CD14-positive monocyte (primary cell): Measurements from ENCODE around the gene DHCR7. TPM values are rescaled to one million over a fixed set of nuclear protein-coding genes. Genes with fewer than 3 reads are reported as not detected.

ENCODE experiments used
- DNase-seq, 3 donors: peaks; one replicate each; pipeline ENCODE4 v3.0.0-alpha.2; 2011 to 2022
- H2AFZ ChIP-seq: 2 replicates; pipeline ENCODE4 v1.6.0; 2012; ENCODE audit warnings: mild to moderate bottlenecking, low read depth, low read length, inconsistent platforms; ENCODE audit not compliant: insufficient read depth, poor library complexity, severe bottlenecking
- H3K27ac ChIP-seq, 2 donors: 1 replicate in 1 of 2; 2 replicates in 1 of 2; pipeline ENCODE4 v1.5.1; 2012 to 2013; ENCODE audit warnings: low read length in 2 of 2, control low read depth in 1 of 2, inconsistent platforms in 1 of 2, low read depth in 1 of 2, mild to moderate bottlenecking in 1 of 2
- H3K27me3 ChIP-seq, 2 donors: one replicate each; pipeline versions ENCODE4 v1.6.0 to v1.6.1; 2011 to 2013; ENCODE audit warnings: low read length in 2 of 2; ENCODE audit not compliant: control insufficient read depth in 2 of 2, insufficient read depth in 2 of 2
- H3K36me3 ChIP-seq, 2 donors: replicated peaks in 1 of 2; 1 replicate in 1 of 2; 2 replicates in 1 of 2; pipeline versions ENCODE4 v1.5.1 to v1.6.1; 2012 to 2013; ENCODE audit warnings: low read length in 2 of 2, control low read depth in 1 of 2, inconsistent platforms in 1 of 2, mild to moderate bottlenecking in 1 of 2; ENCODE audit not compliant: insufficient read depth in 2 of 2, control insufficient read depth in 1 of 2
- H3K4me1 ChIP-seq, 2 donors: 1 replicate in 1 of 2; 2 replicates in 1 of 2; pipeline versions ENCODE4 v1.5.1 to v1.6.1; 2012 to 2013; ENCODE audit warnings: low read length in 2 of 2, control low read depth in 1 of 2, inconsistent platforms in 1 of 2, mild to moderate bottlenecking in 1 of 2, moderate library complexity in 1 of 2; ENCODE audit not compliant: insufficient read depth in 2 of 2, control insufficient read depth in 1 of 2
- H3K4me2 ChIP-seq: replicated peaks from 2 replicates; pipeline ENCODE3; 2012; ENCODE audit warnings: low read length, moderate library complexity, mild to moderate bottlenecking; ENCODE audit not compliant: poor library complexity, severe bottlenecking; ENCODE audit errors: extremely low read depth
- H3K4me3 ChIP-seq, 3 experiments: fragments of 200-600 bp in 1 of 3; sonication (generic) in 1 of 3; replicated peaks in 1 of 3; 1 replicate in 2 of 3; 2 replicates in 1 of 3; pipeline ENCODE4 v1.5.1; 2011 to 2013; ENCODE audit warnings: low read length in 3 of 3, mild to moderate bottlenecking in 3 of 3, control low read depth in 2 of 3, low read depth in 2 of 3, inconsistent platforms in 1 of 3, moderate library complexity in 1 of 3
- H3K79me2 ChIP-seq: 2 replicates; pipeline ENCODE4 v1.6.0; 2012; ENCODE audit warnings: mild to moderate bottlenecking, control low read depth, inconsistent platforms, low read length, moderate library complexity; ENCODE audit not compliant: insufficient read depth
- H3K9ac ChIP-seq: 2 replicates; pipeline ENCODE4 v1.6.0; 2017; ENCODE audit warnings: low read length, mild to moderate bottlenecking; ENCODE audit not compliant: insufficient read depth, poor library complexity, severe bottlenecking
- H3K9me3 ChIP-seq, 2 donors: replicated peaks in 1 of 2; 1 replicate in 1 of 2; 2 replicates in 1 of 2; pipeline versions ENCODE4 v1.5.1 to v1.6.1; 2012 to 2013; ENCODE audit warnings: low read length in 2 of 2, control low read depth in 1 of 2; ENCODE audit not compliant: control insufficient read depth in 1 of 2, insufficient read depth in 1 of 2
- H4K20me1 ChIP-seq: 2 replicates; pipeline ENCODE4 v1.6.0; 2012; ENCODE audit warnings: mild to moderate bottlenecking, low read length, control low read depth, moderate library complexity; ENCODE audit not compliant: insufficient read depth
- H3K27ac Mint-ChIP-seq, 7 donors: one replicate each; pipeline ENCODE4 v1.8.0; 2020; ENCODE audit warnings: mild to moderate bottlenecking in 7 of 7, mixed read lengths in 7 of 7, moderate library complexity in 6 of 7, inconsistent platforms in 2 of 7
- H3K27me3 Mint-ChIP-seq, 3 donors: one replicate each; pipeline ENCODE4 v1.8.0; 2021 to 2022; ENCODE audit warnings: low read depth in 3 of 3, mild to moderate bottlenecking in 3 of 3, mixed read lengths in 3 of 3, moderate library complexity in 3 of 3, inconsistent platforms in 1 of 3
- H3K36me3 Mint-ChIP-seq, 2 donors: one replicate each; pipeline ENCODE4 v1.8.0; 2020; ENCODE audit warnings: mixed read lengths in 2 of 2, inconsistent platforms in 1 of 2, mild to moderate bottlenecking in 1 of 2
- H3K4me1 Mint-ChIP-seq: one replicate; pipeline ENCODE4 v1.8.0; 2020; ENCODE audit warnings: mild to moderate bottlenecking, mixed read lengths
- H3K4me3 Mint-ChIP-seq, 2 donors: one replicate each; pipeline ENCODE4 v1.8.0; 2020; ENCODE audit warnings: mild to moderate bottlenecking in 2 of 2, mixed read lengths in 2 of 2, moderate library complexity in 1 of 2
- H3K9me3 Mint-ChIP-seq, 7 donors: one replicate each; pipeline ENCODE4 v1.8.0; 2020 to 2022; ENCODE audit warnings: mixed read lengths in 7 of 7, mild to moderate bottlenecking in 6 of 7, moderate library complexity in 6 of 7, inconsistent platforms in 2 of 7
- WGBS: methylation state at CpG from one replicate; pipeline ENCODE4 v1.1.5; 2013; ENCODE audit warnings: missing lambda C conversion rate; ENCODE audit not compliant: insufficient coverage; 5-methylcytosine and 5-hydroxymethylcytosine counted together
- intact Hi-C, 2 donors: fragments of 100-400 bp; cut with micrococcal nuclease; formaldehyde crosslinking; loops; one replicate each; pipeline versions ENCODE4 v1.15.0 to v1.15.1; 2023
- polyA plus RNA-seq, 3 donors: library from polyadenylated mRNA; depleted of rRNA in 1 of 3; unstranded in 2 of 3; stranded (reverse) in 1 of 3; fragments of 300-500 nt in 2 of 3; fragments of >200 nt in 1 of 3; fragmentation: Illumina TruSeq in 2 of 3; gene quantifications; 1 replicate in 2 of 3; 2 replicates in 1 of 3; pipeline ENCODE4 v1.2.3, GENCODE V29; 2012 to 2021
- TF ChIP-seq, protein P1 (sequence below): fragments of 200-600 bp; IDR thresholded peaks from one replicate; pipeline ENCODE4 v1.8.0; 2022; ENCODE audit warnings: antibody characterized with exemption, mild to moderate bottlenecking

The DHCR7 gene
- polyA plus RNA-seq, 3 donors, result 2.2 to 3.9 (median 2.2) TPM

DNA sequence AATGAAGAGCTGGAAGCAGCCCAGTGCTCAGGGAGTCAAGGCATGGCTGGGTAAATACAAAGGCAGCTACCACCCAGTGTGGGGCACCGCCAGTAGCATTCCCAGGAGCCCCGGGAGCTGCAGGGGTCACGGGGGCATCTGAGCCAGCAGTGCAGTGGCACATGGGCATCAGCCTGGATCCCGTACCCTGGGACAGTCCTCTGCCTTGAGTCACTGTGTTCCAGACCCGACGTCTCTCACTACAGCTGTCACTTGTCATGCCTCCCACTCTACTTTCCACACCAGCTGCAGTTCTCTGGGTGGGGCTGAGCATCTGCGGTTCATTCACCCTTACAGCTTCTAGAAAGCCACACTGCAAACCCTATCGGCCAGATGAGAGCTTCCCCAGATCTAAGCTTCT, 29.6 kb downstream of the DHCR7 start:
- H3K36me3 Mint-ChIP-seq, result no peaks in the 10 kb centered on the region
- no peaks in the 10 kb centered on the region for H3K36me3 ChIP-seq
- H3K9ac ChIP-seq, result no peak overlapping the region
- 90% methylated on average over 4 of the region's 8 CpGs for WGBS
- no peak overlapping the region for H2AFZ ChIP-seq
- H3K4me2 ChIP-seq, result no peak overlapping the region
- no peak overlapping the region for H3K27ac ChIP-seq
- H3K4me1 ChIP-seq, result no peaks in the 10 kb centered on the region
- no peaks in the 10 kb centered on the region for H4K20me1 ChIP-seq
- no peak for DNase-seq
- intact Hi-C loops, result no loop called here
- H3K9me3 ChIP-seq, result no peaks in the 10 kb centered on the region
- H3K27me3 Mint-ChIP-seq, result peaks cover 0 to 9% (median 6%) of the 10 kb centered on the region in 3 donors
- H3K4me3 ChIP-seq, result no peak overlapping the region
- H3K27ac Mint-ChIP-seq, result no peak overlapping the region
- TF ChIP-seq, protein P1, sequence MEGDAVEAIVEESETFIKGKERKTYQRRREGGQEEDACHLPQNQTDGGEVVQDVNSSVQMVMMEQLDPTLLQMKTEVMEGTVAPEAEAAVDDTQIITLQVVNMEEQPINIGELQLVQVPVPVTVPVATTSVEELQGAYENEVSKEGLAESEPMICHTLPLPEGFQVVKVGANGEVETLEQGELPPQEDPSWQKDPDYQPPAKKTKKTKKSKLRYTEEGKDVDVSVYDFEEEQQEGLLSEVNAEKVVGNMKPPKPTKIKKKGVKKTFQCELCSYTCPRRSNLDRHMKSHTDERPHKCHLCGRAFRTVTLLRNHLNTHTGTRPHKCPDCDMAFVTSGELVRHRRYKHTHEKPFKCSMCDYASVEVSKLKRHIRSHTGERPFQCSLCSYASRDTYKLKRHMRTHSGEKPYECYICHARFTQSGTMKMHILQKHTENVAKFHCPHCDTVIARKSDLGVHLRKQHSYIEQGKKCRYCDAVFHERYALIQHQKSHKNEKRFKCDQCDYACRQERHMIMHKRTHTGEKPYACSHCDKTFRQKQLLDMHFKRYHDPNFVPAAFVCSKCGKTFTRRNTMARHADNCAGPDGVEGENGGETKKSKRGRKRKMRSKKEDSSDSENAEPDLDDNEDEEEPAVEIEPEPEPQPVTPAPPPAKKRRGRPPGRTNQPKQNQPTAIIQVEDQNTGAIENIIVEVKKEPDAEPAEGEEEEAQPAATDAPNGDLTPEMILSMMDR, result no peak
- peaks cover 4% of the 10 kb centered on the region for H3K4me1 Mint-ChIP-seq
- no peaks in the 10 kb centered on the region for H3K27me3 ChIP-seq
- H3K4me3 Mint-ChIP-seq, result no peak overlapping the region
- H3K79me2 ChIP-seq, result no peaks in the 10 kb centered on the region
- H3K9me3 Mint-ChIP-seq, result peaks cover 0 to 5% (median 0%) of the 10 kb centered on the region in 7 donors

DNA sequence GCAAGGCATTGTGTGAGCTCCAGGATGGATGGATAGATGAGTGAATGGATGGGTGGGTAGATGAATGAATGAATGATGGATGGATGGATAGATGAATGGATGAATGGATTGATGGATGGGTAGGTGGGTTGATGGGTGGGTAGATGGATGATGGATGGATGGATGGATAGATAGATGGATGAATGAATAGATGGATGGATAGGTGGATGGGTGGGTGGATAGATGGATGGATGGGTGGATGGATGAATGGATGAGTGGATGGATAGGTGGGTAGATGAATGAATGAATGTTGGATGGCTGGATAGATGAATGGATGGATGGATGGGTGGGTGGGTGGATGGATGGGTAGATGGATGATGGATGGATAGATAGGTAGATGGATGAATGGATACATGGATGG, 33.5 kb downstream of the DHCR7 start:
- no peaks in the 10 kb centered on the region for H3K27me3 ChIP-seq
- H3K27ac ChIP-seq, result no peak overlapping the region
- H3K9me3 ChIP-seq, result no peaks in the 10 kb centered on the region
- no peaks in the 10 kb centered on the region for H4K20me1 ChIP-seq
- intact Hi-C loops, result no loop called here
- H3K36me3 ChIP-seq, result no peaks in the 10 kb centered on the region
- H3K4me2 ChIP-seq, result no peak overlapping the region
- H3K79me2 ChIP-seq, result no peaks in the 10 kb centered on the region
- no peak overlapping the region for H3K4me3 Mint-ChIP-seq
- no peaks in the 10 kb centered on the region for H3K4me1 ChIP-seq
- H3K9ac ChIP-seq, result no peak overlapping the region
- H2AFZ ChIP-seq, result no peak overlapping the region
- TF ChIP-seq, protein P1, result no peak
- H3K4me1 Mint-ChIP-seq, result no peaks in the 10 kb centered on the region
- peaks cover 5 to 16% (median 6%) of the 10 kb centered on the region in 3 donors for H3K27me3 Mint-ChIP-seq
- no peak overlapping the region for H3K4me3 ChIP-seq
- DNase-seq, result no peak
- H3K9me3 Mint-ChIP-seq, result peaks cover 0 to 7% (median 2%) of the 10 kb centered on the region in 7 donors
- H3K27ac Mint-ChIP-seq, result no peak overlapping the region
- no peaks in the 10 kb centered on the region for H3K36me3 Mint-ChIP-seq
